ENCODE measurements around the gene MYH8. TPM values are rescaled to one million over a fixed set of nuclear protein-coding genes. Genes with fewer than 3 reads are reported as not detected.

Gene MYH8
- total and polyA plus RNA-seq, 2 of the 13 experiments (the other 11 are each of a cell fraction or from before 2014, with no cell fraction given), result not detected

DNA sequence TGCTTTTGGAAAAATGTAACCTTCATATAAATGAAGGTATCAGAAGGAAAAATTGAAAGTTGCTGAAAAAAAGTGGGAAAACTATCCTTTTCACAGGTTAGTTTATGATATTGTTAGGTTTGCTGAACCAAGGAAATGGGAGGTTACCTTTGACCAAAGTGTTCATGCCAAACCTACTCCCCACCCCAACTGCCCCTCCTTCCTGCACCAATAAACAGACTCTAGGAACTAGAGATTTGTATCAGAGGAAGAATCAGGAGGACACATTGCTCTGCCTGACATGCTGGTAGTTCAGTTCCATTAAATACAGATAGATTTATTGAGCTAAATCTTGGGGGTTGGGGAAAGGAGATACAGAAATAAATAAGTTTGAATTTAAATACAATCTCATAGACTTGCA lies 18.2 kb downstream of the MYH8 start:
- no peaks in the 10 kb centered on the region for H3K79me2 ChIP-seq (ENCODE audit: insufficient read depth, low read length)
- H3K27me3 ChIP-seq (ENCODE audit: control insufficient read depth in 1 of 2, insufficient read depth in 2 of 2, low read length in 2 of 2), result peaks cover 0 to 3% of the 10 kb centered on the region in 2 experiments; a peak in 1 of 5 replicates
- ChIA-PET CTCF (ENCODE audit: low intra/inter-chr PET ratio, low total read pairs) (no interaction called here), POLR2A (interaction anchor here (0.9 kb wide), 1 partner anchor 44 kb away, joined by 3 read pairs; no protein-coding TSS in a partner anchor)
- no peak overlapping the region for H3K4me3 ChIP-seq (replicated peaks in 1 of 3; ENCODE audit: insufficient read depth in 1 of 3, low read depth in 2 of 3, low read length in 3 of 3)
- H3K36me3 ChIP-seq (replicated peaks in 1 of 2; ENCODE audit: control insufficient read depth in 1 of 2, insufficient read depth in 2 of 2, low read length in 2 of 2), result no peaks in the 10 kb centered on the region
- TF ChIP-seq ZNF678 (CRISPR knock-in tag; IDR thresholded peaks at IDR 0.05), result no peak
- TF ChIP-seq HMGXB3 (CRISPR knock-in tag; IDR thresholded peaks at IDR 0.05; ENCODE audit: borderline replicate concordance), result no peak
- no TSS peak for BruUV-seq (replicated peaks)
- no peak overlapping the region for H2AFZ ChIP-seq (ENCODE audit: low read length)
- no peaks in the 10 kb centered on the region for H3K9me3 ChIP-seq (ENCODE audit: low read length)
- ATAC-seq (no peak), DNase-seq (ENCODE audit: low spot score) (no peak), FAIRE-seq (no peak)
- no peak overlapping the region for H3K27ac ChIP-seq (ENCODE audit: extremely low read length, insufficient read depth, low read length)
- H3K4me1 ChIP-seq (ENCODE audit: insufficient read depth, low read length), result no peaks in the 10 kb centered on the region
- intact Hi-C loops (cut with micrococcal nuclease; ENCODE audit: unreplicated experiment), result no loop called here
- no peak overlapping the region for H3K9ac ChIP-seq (ENCODE audit: insufficient read depth, low read depth, low read length)
- no peak overlapping the region for H3K4me2 ChIP-seq (ENCODE audit: low read depth, low read length)
- H4K20me1 ChIP-seq (ENCODE audit: insufficient read depth, low read length), result no peaks in the 10 kb centered on the region
- in situ Hi-C loops (cut with HindIII; ENCODE audit: extremely low pct_ligation_motif_present, low pct_unique_long_range_greater_than_20kb), result no loop called here

- Histone ChIP-seq H3K4me3 (replicated peaks in 1 of 3; ENCODE audit: insufficient read depth in 1 of 3, low read depth in 2 of 3, low read length in 3 of 3) (no peak overlapping the region), H3K4me2 (ENCODE audit: low read depth, low read length) (no peak overlapping the region), H2AFZ (ENCODE audit: low read length) (no peak overlapping the region), H3K36me3 (replicated peaks in 1 of 2; ENCODE audit: control insufficient read depth in 1 of 2, insufficient read depth in 2 of 2, low read length in 2 of 2) (no peaks in the 10 kb centered on the region), H3K9me3 (ENCODE audit: low read length) (no peaks in the 10 kb centered on the region), H4K20me1 (ENCODE audit: insufficient read depth, low read length) (no peaks in the 10 kb centered on the region), H3K27ac (ENCODE audit: extremely low read length, insufficient read depth, low read length) (no peak overlapping the region), H3K4me1 (ENCODE audit: insufficient read depth, low read length) (no peaks in the 10 kb centered on the region), H3K79me2 (ENCODE audit: insufficient read depth, low read length) (no peaks in the 10 kb centered on the region), H3K27me3 (ENCODE audit: control insufficient read depth in 1 of 2, insufficient read depth in 2 of 2, low read length in 2 of 2) (no peaks in the 10 kb centered on the region), H3K9ac (ENCODE audit: insufficient read depth, low read depth, low read length) (no peak overlapping the region)
- in situ Hi-C loops (cut with HindIII; ENCODE audit: extremely low pct_ligation_motif_present, low pct_unique_long_range_greater_than_20kb) (no loop called here), intact Hi-C loops (cut with micrococcal nuclease; ENCODE audit: unreplicated experiment) (no loop called here)
- POLR2A ChIA-PET, result no interaction called here
- DNase-seq (ENCODE audit: low spot score), result no peak
- BruUV-seq (replicated peaks), result no TSS peak
- no peak for ATAC-seq
- TF ChIP-seq GMEB2 (CRISPR knock-in tag; IDR thresholded peaks at IDR 0.05; ENCODE audit: low read depth) (no peak), STAT5B (CRISPR knock-in tag; IDR thresholded peaks at IDR 0.05) (no peak), RFX5 (IDR thresholded peaks at IDR 0.05; ENCODE audit: low read depth, low read length) (no peak), CHD4 (IDR thresholded peaks at IDR 0.05; ENCODE audit: borderline replicate concordance, low read length) (no peak), KLF15 (CRISPR knock-in tag; IDR thresholded peaks at IDR 0.05; ENCODE audit: borderline replicate concordance) (no peak)
- FAIRE-seq, result no peak
- CTCF ChIA-PET (ENCODE audit: low intra/inter-chr PET ratio, low total read pairs), result no interaction called here
- 46% methylated on average over 9 of the region's 9 CpGs for WGBS (ENCODE audit: low lambda C conversion rate)
These were observed 23.4 kb downstream of the MYH8 start for GRCh38 chr17:10398352-10398751.

Data from HepG2 (cell line).